Panc1 (cell line): ENCODE measurements around the gene AMBP. TPM values are rescaled to one million over a fixed set of nuclear protein-coding genes. Genes with fewer than 3 reads are reported as not detected.

Experiments used
- ATAC-seq: fragments of 200-7000 bp; cut with Tn5 transposase; 2 replicates; pipeline ENCODE4 v1.9.1; 2020; ENCODE audit warnings: mild to moderate bottlenecking, moderate library complexity
- BruUV-seq: library from RNA; stranded (reverse); fragments of 400-500 nt; replicated peaks from 2 replicates; lab custom pipeline; 2021; lab: Mats Ljungman, UMichigan
- CTCF ChIA-PET: fragments of 300-600 bp; sonication (Branson Sonifier 250); formaldehyde crosslinking; loops from one replicate; lab custom pipeline; 2022; ENCODE audit warnings: antibody characterized with exemption; lab: Charles Lee
- POLR2A ChIA-PET: fragments of 300-600 bp; sonication (Branson Sonifier 250); formaldehyde crosslinking; loops from one replicate; lab custom pipeline; 2022; ENCODE audit warnings: antibody characterized with exemption; lab: Charles Lee
- DNase-seq: peaks from one replicate; pipeline ENCODE4 v3.0.0-alpha.2; 2010; ENCODE audit warnings: low read depth, low spot score
- H3K27ac ChIP-seq: 2 replicates; pipeline ENCODE4 v1.5.1; 2011; ENCODE audit warnings: mild to moderate bottlenecking, low read length, inconsistent platforms
- H3K27me3 ChIP-seq: fragments of 200-500 bp; sonication (Bioruptor generic); 2 replicates; pipeline ENCODE4 v1.6.0; 2014; ENCODE audit warnings: low read length, inconsistent platforms; ENCODE audit not compliant: control insufficient read depth, insufficient read depth
- H3K36me3 ChIP-seq: fragments of 200-500 bp; sonication (Bioruptor generic); 2 replicates; pipeline ENCODE4 v1.5.1; 2014; ENCODE audit warnings: inconsistent platforms, mild to moderate bottlenecking, low read length, moderate library complexity; ENCODE audit not compliant: control insufficient read depth, insufficient read depth
- H3K4me1 ChIP-seq: 2 replicates; pipeline ENCODE4 v1.5.1; 2011; ENCODE audit warnings: inconsistent platforms, mild to moderate bottlenecking, low read length, moderate library complexity; ENCODE audit not compliant: control insufficient read depth, insufficient read depth
- H3K4me3 ChIP-seq, 2 experiments: 2 replicates each; pipeline ENCODE4 v1.5.1; 2011 to 2012; ENCODE audit warnings: low read depth in 2 of 2, low read length in 2 of 2, mild to moderate bottlenecking in 2 of 2, inconsistent platforms in 1 of 2, moderate library complexity in 1 of 2
- H3K9me3 ChIP-seq: fragments of 200-500 bp; sonication (Bioruptor generic); 2 replicates; pipeline ENCODE4 v1.5.1; 2014; ENCODE audit warnings: low read depth, mild to moderate bottlenecking, inconsistent platforms, low read length, moderate library complexity; ENCODE audit not compliant: control insufficient read depth, insufficient read depth
- CTCF ChIP-seq: fragments of 450-650 bp; IDR thresholded peaks from 2 replicates; pipeline ENCODE4 v1.5.1; 2017; ENCODE audit warnings: mild to moderate bottlenecking
- POLR2AphosphoS5 ChIP-seq: IDR thresholded peaks from 2 replicates; pipeline ENCODE4 v1.6.1; 2012; ENCODE audit warnings: mild to moderate bottlenecking, low read depth, low read length, moderate library complexity
- REST ChIP-seq, 2 experiments: IDR thresholded peaks; 2 replicates each; pipeline ENCODE4 v1.6.1; 2011 to 2012; ENCODE audit warnings: low read depth in 2 of 2, control low read depth in 1 of 2, low read length in 1 of 2, mild to moderate bottlenecking in 1 of 2, moderate library complexity in 1 of 2; ENCODE audit not compliant: insufficient read depth in 1 of 2
- SIN3A ChIP-seq: IDR thresholded peaks from 2 replicates; pipeline ENCODE4 v1.6.1; 2012; ENCODE audit warnings: low read depth, mild to moderate bottlenecking, low read length, moderate library complexity, borderline replicate concordance; ENCODE audit not compliant: insufficient read depth
- TCF7L2 ChIP-seq: IDR thresholded peaks from 2 replicates; pipeline ENCODE4 v1.6.1; 2011; ENCODE audit warnings: mild to moderate bottlenecking, low read depth, low read length, inconsistent platforms
- in situ Hi-C: cut with HindIII; loops from 2 replicates; pipeline ENCODE4 v1.10.0; 2016; ENCODE audit warnings: low sequenced_read_pairs, low pct_unique_long_range_greater_than_20kb
- intact Hi-C: fragments of 100-400 bp; cut with micrococcal nuclease; formaldehyde crosslinking; loops from one replicate; pipeline ENCODE4 v1.10.0; 2022; ENCODE audit not compliant: unreplicated experiment
- total RNA-seq: library from RNA; stranded (reverse); gene quantifications from one replicate; pipeline ENCODE4 v1.2.1, GENCODE V29; 2021; ENCODE audit not compliant: unreplicated experiment

AMBP gene
- total RNA-seq, 1 experiment from 2014 or later, result 1.7 TPM

GRCh38 chr9:114030364-114030763 is 47.7 kb downstream of the AMBP start:
- CTCF ChIA-PET, result no interaction called here
- Histone ChIP-seq H3K4me1 (no peaks in the 10 kb centered on the region), H3K9me3 (no peaks in the 10 kb centered on the region), H3K27me3 (no peaks in the 10 kb centered on the region), H3K36me3 (no peaks in the 10 kb centered on the region), H3K4me3 (no peak overlapping the region), H3K27ac (no peak overlapping the region)
- in situ Hi-C loops (no loop called here), intact Hi-C loops (loop anchor here (5.0 to 10.0 kb wide), 2 partner anchors 153 to 216 kb away; partner anchors contain the start of gene ZNF618)
- no TSS peak for BruUV-seq
- POLR2A ChIA-PET, result no interaction called here
- ATAC-seq (no peak), DNase-seq (no peak)
- TF ChIP-seq POLR2AphosphoS5 (no peak), REST (IDR thresholded peaks at IDR 0.05; ENCODE audit: insufficient read depth in 1 of 2, low read depth in 2 of 2, low read length in 1 of 2) (no peak), CTCF (no peak), SIN3A (no peak), TCF7L2 (no peak)

GRCh38 chr9:114029311-114030170 is 48.6 kb downstream of the AMBP start:
- intact Hi-C loops (loop anchor here (5.0 to 10.0 kb wide), 2 partner anchors 152 to 215 kb away; partner anchors contain the start of gene ZNF618), in situ Hi-C loops (no loop called here)
- no peaks in the 10 kb centered on the region for H3K4me1 ChIP-seq
- BruUV-seq, result no TSS peak
- no peak overlapping the region for H3K4me3 ChIP-seq
- DNase-seq, result no peak
- H3K27ac ChIP-seq, result no peak overlapping the region
- no peaks in the 10 kb centered on the region for H3K9me3 ChIP-seq
- no peaks in the 10 kb centered on the region for H3K27me3 ChIP-seq
- CTCF ChIA-PET, result no interaction called here
- POLR2A ChIA-PET, result interaction anchor here (0.5 kb wide), 1 partner anchor 34 kb away, joined by 3 read pairs; no protein-coding TSS in a partner anchor
- no peak for TF ChIP-seq REST (IDR thresholded peaks at IDR 0.05; ENCODE audit: insufficient read depth in 1 of 2, low read depth in 2 of 2, low read length in 1 of 2)
- no peak for TF ChIP-seq TCF7L2
- TF ChIP-seq CTCF, result no peak
- TF ChIP-seq SIN3A, result no peak
- no peak for TF ChIP-seq POLR2AphosphoS5
- ATAC-seq, result no peak
- H3K36me3 ChIP-seq, result no peaks in the 10 kb centered on the region
